ENCODE measurements around the gene WDR3.

DNA sequence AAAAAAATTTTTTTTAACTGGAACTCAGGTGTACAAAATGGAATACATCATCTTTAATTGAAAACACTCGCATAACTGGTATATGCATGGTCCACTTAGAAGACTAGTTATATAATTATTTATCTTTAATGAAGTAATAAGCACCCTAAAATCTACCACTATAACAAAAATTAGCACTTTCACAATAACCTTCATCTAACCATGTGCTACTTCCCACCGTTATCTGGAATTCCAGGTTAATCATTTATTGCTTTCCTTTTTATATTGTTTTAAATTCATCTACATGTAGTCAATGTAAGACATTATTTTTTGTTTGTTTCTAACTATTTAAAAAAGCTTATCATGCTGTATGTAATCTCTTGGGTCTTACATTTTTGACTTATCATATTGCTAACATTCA lies 39.1 kb upstream of the WDR3 start:
- TF ChIP-seq, protein P1, sequence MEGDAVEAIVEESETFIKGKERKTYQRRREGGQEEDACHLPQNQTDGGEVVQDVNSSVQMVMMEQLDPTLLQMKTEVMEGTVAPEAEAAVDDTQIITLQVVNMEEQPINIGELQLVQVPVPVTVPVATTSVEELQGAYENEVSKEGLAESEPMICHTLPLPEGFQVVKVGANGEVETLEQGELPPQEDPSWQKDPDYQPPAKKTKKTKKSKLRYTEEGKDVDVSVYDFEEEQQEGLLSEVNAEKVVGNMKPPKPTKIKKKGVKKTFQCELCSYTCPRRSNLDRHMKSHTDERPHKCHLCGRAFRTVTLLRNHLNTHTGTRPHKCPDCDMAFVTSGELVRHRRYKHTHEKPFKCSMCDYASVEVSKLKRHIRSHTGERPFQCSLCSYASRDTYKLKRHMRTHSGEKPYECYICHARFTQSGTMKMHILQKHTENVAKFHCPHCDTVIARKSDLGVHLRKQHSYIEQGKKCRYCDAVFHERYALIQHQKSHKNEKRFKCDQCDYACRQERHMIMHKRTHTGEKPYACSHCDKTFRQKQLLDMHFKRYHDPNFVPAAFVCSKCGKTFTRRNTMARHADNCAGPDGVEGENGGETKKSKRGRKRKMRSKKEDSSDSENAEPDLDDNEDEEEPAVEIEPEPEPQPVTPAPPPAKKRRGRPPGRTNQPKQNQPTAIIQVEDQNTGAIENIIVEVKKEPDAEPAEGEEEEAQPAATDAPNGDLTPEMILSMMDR (IDR thresholded peaks at IDR 0.05): no peak
- no peak for TF ChIP-seq POLR2A (IDR thresholded peaks at IDR 0.05)
